ENCODE data around the gene DNAJA1.

The DNAJA1 gene

GRCh38 chr9:33029231-33029786 is 4.2 kb downstream of the DNAJA1 start:
- DNase-seq: no peak

- DNase-seq: no peak
These were observed 5.2 kb downstream of the DNAJA1 start for GRCh38 chr9:33030285-33030684.

- DNase-seq: no peak
These were observed 7.2 kb downstream of the DNAJA1 start for GRCh38 chr9:33032292-33032691.

- DNase-seq: no peak
These were observed 7.8 kb downstream of the DNAJA1 start for GRCh38 chr9:33032865-33033264.

- no peak for DNase-seq
These were observed 15.8 kb downstream of the DNAJA1 start for GRCh38 chr9:33040792-33041431.

- no peak for DNase-seq
These were observed 16.5 kb downstream of the DNAJA1 start for GRCh38 chr9:33041432-33042188.

GRCh38 chr9:33042473-33042872 is 17.4 kb downstream of the DNAJA1 start:
- DNase-seq: no peak

GRCh38 chr9:33043671-33044070 is 18.6 kb downstream of the DNAJA1 start:
- DNase-seq: no peak

- DNase-seq: peak in 3 of 4 experiments; percentile 6 to 22 (median 8)
These were observed 19.1 kb downstream of the DNAJA1 start for GRCh38 chr9:33044162-33044673.

GRCh38 chr9:33044677-33045282 is 19.7 kb downstream of the DNAJA1 start:
- no peak for DNase-seq

- DNase-seq: no peak
These were observed 21.0 kb downstream of the DNAJA1 start for GRCh38 chr9:33046061-33046460.

- no peak for DNase-seq
These were observed 23.0 kb downstream of the DNAJA1 start for GRCh38 chr9:33048054-33048465.

- DNase-seq: no peak
These were observed 24.7 kb downstream of the DNAJA1 start for GRCh38 chr9:33049680-33050361.

GRCh38 chr9:33051144-33051543 is 26.1 kb downstream of the DNAJA1 start:
- DNase-seq: no peak

GRCh38 chr9:33065157-33066076 is 40.3 kb downstream of the DNAJA1 start:
- no peak for DNase-seq

- DNase-seq: no peak
These were observed 43.9 kb downstream of the DNAJA1 start for GRCh38 chr9:33068991-33069390.

GRCh38 chr9:33076046-33077004 is 51.3 kb downstream of the DNAJA1 start, which contains the start of gene SMU1:
TSS of gene SMU1 (minus strand) at chr9:33076674. CDS start at chr9:33076608, 66 bp downstream.
- DNase-seq: peak; percentile 82 to 91 (median 90)

- DNase-seq: no peak
These were observed 55.5 kb downstream of the DNAJA1 start for GRCh38 chr9:33080534-33080933.

GRCh38 chr9:33081128-33081851 is 56.2 kb downstream of the DNAJA1 start:
- peak; percentile 7 to 37 (median 13) for DNase-seq

GRCh38 chr9:33082128-33082527 is 57.1 kb downstream of the DNAJA1 start:
- DNase-seq: no peak
